Midbrain (tissue), 1 donor: ENCODE measurements around the gene PLGRKT.
"Not testable (repeated sequence)": the region's sequence is repeated elsewhere in the genome, so short reads cannot be mapped to it uniquely, and the experiment has no call there.

Source experiments
- DNase-seq: peaks from one replicate; lab custom pipeline; 2025; lab: John Stamatoyannopoulos, UW

The PLGRKT gene

GRCh38 chr9:5375790-5376477, 61.8 kb downstream of the PLGRKT start:
- DNase-seq, result no peak

GRCh38 chr9:5375091-5375490, 62.6 kb downstream of the PLGRKT start:
- no peak for DNase-seq

GRCh38 chr9:5364294-5365024, 73.3 kb downstream of the PLGRKT start:
- DNase-seq, result no peak

GRCh38 chr9:5361326-5362010, 76.3 kb downstream of the PLGRKT start:
- DNase-seq, result no peak

GRCh38 chr9:5360341-5360740, 77.4 kb downstream of the PLGRKT start:
- no peak for DNase-seq

GRCh38 chr9:5357431-5358105, 80.2 kb downstream of the PLGRKT start:
- no peak for DNase-seq

GRCh38 chr9:5355817-5356216, 81.9 kb downstream of the PLGRKT start:
- DNase-seq, result no peak

GRCh38 chr9:5355226-5355625, 82.5 kb downstream of the PLGRKT start:
- no peak for DNase-seq

GRCh38 chr9:5354184-5354583, 83.5 kb downstream of the PLGRKT start:
- no peak for DNase-seq

GRCh38 chr9:5352637-5353248, 85.0 kb downstream of the PLGRKT start:
- DNase-seq, result no peak

GRCh38 chr9:5338992-5339981, 98.4 kb downstream of the PLGRKT start, which contains the start of gene RLN1:
Gene RLN1, minus strand, starts transcription at chr9:5339876. Its CDS starts 130 bp downstream, at chr9:5339746.
- not testable (repeated sequence) for DNase-seq

- no peak for DNase-seq
Measured at GRCh38 chr9:5336688-5337087, 101.0 kb downstream of the PLGRKT start.

GRCh38 chr9:5331276-5331675, 106.4 kb downstream of the PLGRKT start:
- DNase-seq, result not testable (repeated sequence)

- no peak for DNase-seq
Measured at GRCh38 chr9:5326893-5327548, 110.7 kb downstream of the PLGRKT start.

- DNase-seq, result no peak
Measured at GRCh38 chr9:5326187-5326586, 111.5 kb downstream of the PLGRKT start.

GRCh38 chr9:5321601-5322000, 116.1 kb downstream of the PLGRKT start:
- not testable (repeated sequence) for DNase-seq

GRCh38 chr9:5321058-5321457, 116.7 kb downstream of the PLGRKT start:
- DNase-seq, result no peak

GRCh38 chr9:5316406-5316805, 121.3 kb downstream of the PLGRKT start:
- not testable (repeated sequence) for DNase-seq

GRCh38 chr9:5315187-5315923, 122.4 kb downstream of the PLGRKT start:
- no peak for DNase-seq
